Adrenal gland (tissue), 12 donors: Measurements from ENCODE around the gene MROH2A. TPM values are rescaled to one million over a fixed set of nuclear protein-coding genes. Genes with fewer than 3 reads are reported as not detected.

Experiments used
- DNase-seq, 7 donors: peaks; one replicate each; pipeline ENCODE4 v3.0.0-alpha.2; 2019 to 2020
- H3K27ac ChIP-seq, 5 donors: fragments of 200-600 bp; sonication (generic) in 4 of 5; 1 replicate in 3 of 5; 2 replicates in 2 of 5; pipeline versions ENCODE4 v1.5.1 to v1.8.0; 2016 to 2020; ENCODE audit warnings: mild to moderate bottlenecking in 1 of 5
- H3K27me3 ChIP-seq: fragments of 200-600 bp; 2 replicates; pipeline ENCODE4 v1.8.0; 2021
- H3K36me3 ChIP-seq, 2 donors: fragments of 200-600 bp; replicated peaks in 1 of 2; 1 replicate in 1 of 2; 2 replicates in 1 of 2; pipeline versions ENCODE4 v1.5.1 to v1.8.0; 2018 to 2022
- H3K4me1 ChIP-seq, 2 donors: fragments of 200-600 bp; replicated peaks in 1 of 2; 1 replicate in 1 of 2; 2 replicates in 1 of 2; pipeline versions ENCODE4 v1.5.1 to v1.8.0; 2018 to 2021
- H3K4me3 ChIP-seq, 4 donors: fragments of 200-600 bp; sonication (generic) in 3 of 4; one replicate each; pipeline ENCODE4 v1.5.1; 2016 to 2018
- H3K9me3 ChIP-seq, 3 donors: fragments of 200-600 bp; sonication (generic) in 1 of 3; replicated peaks in 1 of 3; 1 replicate in 2 of 3; 2 replicates in 1 of 3; pipeline versions ENCODE4 v1.5.1 to v1.8.0; 2016 to 2021
- POLR2A ChIP-seq, 2 donors: fragments of 450-650 bp; IDR thresholded peaks; one replicate each; pipeline ENCODE4 v1.6.1; 2017; ENCODE audit warnings: antibody characterized with exemption in 2 of 2, mild to moderate bottlenecking in 2 of 2, moderate library complexity in 1 of 2
- WGBS, 4 donors: extraction: QIAGEN DNeasy Blood & Tissue Kit in 2 of 4; methylation state at CpG; one replicate each; pipeline versions ENCODE4 v1.1.5 to v1.1.7; 2013 to 2017; 5-methylcytosine and 5-hydroxymethylcytosine counted together
- intact Hi-C, 2 donors: fragments of 100-400 bp; cut with DNase I; formaldehyde crosslinking; loops; one replicate each; pipeline versions ENCODE4 v1.14.1 to v1.15.0; 2022 to 2023
- polyA plus RNA-seq, 3 donors: library from polyadenylated mRNA; stranded (reverse); fragments of 200-250 nt in 2 of 3; fragments of 350-450 nt in 1 of 3; fragmentation: Illumina TruSeq in 1 of 3; extraction: RNeasy Lipid Tissue Mini Kit (QIAGEN cat#74804) in 1 of 3; gene quantifications; one replicate each; pipeline ENCODE4 v1.2.3, GENCODE V29; 2013 to 2014
- total RNA-seq, 9 donors: library from RNA; depleted of rRNA in 4 of 9; stranded (reverse); fragments of >200 nt in 4 of 9; fragments of 120-200 nt in 1 of 9; fragmentation: NEBNext Ultra II Directional in 1 of 9; extraction: Animal tissue kit (Norgen Biotek cat#: 25700) in 1 of 9; gene quantifications; one replicate each; pipeline versions ENCODE4 v1.1.0 to v1.2.4, GENCODE V29; 2013 to 2023
- TF ChIP-seq, protein P1 (sequence below), 6 experiments: fragments of 450-650 bp in 4 of 6; fragments of 200-600 bp in 2 of 6; sonication (generic) in 1 of 6; IDR thresholded peaks; 1 replicate in 5 of 6; 2 replicates in 1 of 6; pipeline versions ENCODE4 v1.5.1 to v1.8.0; 2016 to 2021; ENCODE audit warnings: antibody characterized with exemption in 6 of 6, mild to moderate bottlenecking in 2 of 6, moderate library complexity in 1 of 6
- donor health status: healthy with polysubstance abuse.
- donor health status: Bipolar disorder and iron deficiency.
- donor health status: DM: yes; HTN: yes; CAD: no.
- donor health status: DM: no; HTN: no; CAD: no.
- donor health status: DM: no; HTN: no; CAD: no.
- donor health status: DM: yes; HTN: yes; CAD: no.

The MROH2A gene
- total and polyA plus RNA-seq, 12 donors: 0.13 TPM; not detected in 11

DNA sequence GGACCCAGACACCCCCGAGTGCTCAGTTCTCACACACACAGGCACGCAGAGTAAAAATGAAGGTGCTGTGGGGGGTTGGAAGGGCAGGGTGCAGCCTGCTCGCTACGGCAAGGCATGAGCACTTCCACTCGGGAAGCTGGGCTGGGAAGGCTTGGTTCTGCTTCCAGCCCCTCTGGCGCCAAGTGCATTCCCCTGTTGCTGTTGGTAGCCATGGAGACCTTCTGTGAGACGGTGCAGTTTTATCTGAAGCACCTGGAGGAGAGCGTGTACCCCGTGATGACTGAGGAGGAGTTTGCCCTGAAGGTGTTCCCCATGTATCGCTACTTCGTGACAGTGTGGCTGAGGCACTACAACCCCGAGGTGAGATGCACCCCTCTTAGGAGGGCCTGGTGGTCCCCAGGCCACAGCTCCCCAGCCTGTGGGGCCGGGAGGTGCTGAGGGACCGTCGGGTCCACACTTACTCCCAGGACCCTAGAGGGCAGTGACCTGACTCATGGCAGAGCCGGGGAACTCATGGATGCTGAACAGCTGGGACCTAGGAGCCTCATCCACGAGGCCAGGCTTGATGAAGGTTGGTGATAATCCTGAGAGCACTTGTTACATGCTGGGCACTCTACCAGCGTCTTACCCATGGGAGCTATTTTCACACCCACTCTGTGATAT lies 15.5 kb downstream of the MROH2A start:
- Histone ChIP-seq H3K27me3 (no peaks in the 10 kb centered on the region), H3K4me3 (no peak overlapping the region), H3K36me3 (no peaks in the 10 kb centered on the region), H3K9me3 (no peaks in the 10 kb centered on the region), H3K4me1 (no peaks in the 10 kb centered on the region), H3K27ac (no peak overlapping the region)
- 82 to 86% (median 84%) methylated on average over 12 to 18 of the region's 18 CpGs for WGBS, 4 donors
- peak in 2 of 7 donors; percentile 1 to 14 for DNase-seq
- TF ChIP-seq, protein P1, sequence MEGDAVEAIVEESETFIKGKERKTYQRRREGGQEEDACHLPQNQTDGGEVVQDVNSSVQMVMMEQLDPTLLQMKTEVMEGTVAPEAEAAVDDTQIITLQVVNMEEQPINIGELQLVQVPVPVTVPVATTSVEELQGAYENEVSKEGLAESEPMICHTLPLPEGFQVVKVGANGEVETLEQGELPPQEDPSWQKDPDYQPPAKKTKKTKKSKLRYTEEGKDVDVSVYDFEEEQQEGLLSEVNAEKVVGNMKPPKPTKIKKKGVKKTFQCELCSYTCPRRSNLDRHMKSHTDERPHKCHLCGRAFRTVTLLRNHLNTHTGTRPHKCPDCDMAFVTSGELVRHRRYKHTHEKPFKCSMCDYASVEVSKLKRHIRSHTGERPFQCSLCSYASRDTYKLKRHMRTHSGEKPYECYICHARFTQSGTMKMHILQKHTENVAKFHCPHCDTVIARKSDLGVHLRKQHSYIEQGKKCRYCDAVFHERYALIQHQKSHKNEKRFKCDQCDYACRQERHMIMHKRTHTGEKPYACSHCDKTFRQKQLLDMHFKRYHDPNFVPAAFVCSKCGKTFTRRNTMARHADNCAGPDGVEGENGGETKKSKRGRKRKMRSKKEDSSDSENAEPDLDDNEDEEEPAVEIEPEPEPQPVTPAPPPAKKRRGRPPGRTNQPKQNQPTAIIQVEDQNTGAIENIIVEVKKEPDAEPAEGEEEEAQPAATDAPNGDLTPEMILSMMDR (IDR thresholded peaks at IDR 0.05): no peak
- TF ChIP-seq POLR2A (IDR thresholded peaks at IDR 0.05): no peak
- intact Hi-C loops: no loop called here

DNA sequence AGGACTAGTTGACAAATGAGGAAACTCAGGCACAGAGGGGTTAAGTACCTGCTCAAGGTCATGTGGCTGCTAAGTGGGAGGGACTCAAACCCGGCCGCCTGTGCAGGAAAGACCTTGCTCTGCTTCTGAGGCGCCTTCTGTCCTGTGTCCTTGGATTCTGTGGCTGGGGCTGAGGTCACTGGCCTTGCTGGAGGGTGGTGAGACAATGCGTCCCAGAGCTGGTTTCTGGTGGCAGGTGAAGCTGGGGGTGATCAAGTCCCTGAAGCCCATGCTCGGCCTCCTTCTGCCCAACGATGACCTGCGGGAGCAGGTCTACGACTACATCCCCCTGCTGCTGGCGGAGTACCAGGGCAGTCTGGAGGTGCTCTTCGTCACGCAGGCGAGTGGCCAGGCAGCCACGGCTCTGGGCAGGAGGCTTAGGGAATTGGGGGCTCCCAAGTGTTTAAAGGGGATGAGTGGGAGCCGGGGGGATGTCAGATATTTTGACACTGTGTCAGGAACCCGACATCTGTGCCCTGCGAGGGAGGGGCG lies 16.1 kb downstream of the MROH2A start:
- Histone ChIP-seq H3K27me3 (no peaks in the 10 kb centered on the region), H3K9me3 (no peaks in the 10 kb centered on the region), H3K4me3 (no peak overlapping the region), H3K27ac (no peak overlapping the region), H3K36me3 (no peaks in the 10 kb centered on the region), H3K4me1 (no peaks in the 10 kb centered on the region)
- intact Hi-C loops: no loop called here
- 40 to 79% (median 72%) methylated on average over 5 to 17 of the region's 17 CpGs for WGBS, 4 donors
- peak in 2 of 7 donors; percentile 4 to 29 for DNase-seq
- TF ChIP-seq POLR2A (IDR thresholded peaks at IDR 0.05): no peak
- TF ChIP-seq, protein P1 (IDR thresholded peaks at IDR 0.05): no peak

DNA sequence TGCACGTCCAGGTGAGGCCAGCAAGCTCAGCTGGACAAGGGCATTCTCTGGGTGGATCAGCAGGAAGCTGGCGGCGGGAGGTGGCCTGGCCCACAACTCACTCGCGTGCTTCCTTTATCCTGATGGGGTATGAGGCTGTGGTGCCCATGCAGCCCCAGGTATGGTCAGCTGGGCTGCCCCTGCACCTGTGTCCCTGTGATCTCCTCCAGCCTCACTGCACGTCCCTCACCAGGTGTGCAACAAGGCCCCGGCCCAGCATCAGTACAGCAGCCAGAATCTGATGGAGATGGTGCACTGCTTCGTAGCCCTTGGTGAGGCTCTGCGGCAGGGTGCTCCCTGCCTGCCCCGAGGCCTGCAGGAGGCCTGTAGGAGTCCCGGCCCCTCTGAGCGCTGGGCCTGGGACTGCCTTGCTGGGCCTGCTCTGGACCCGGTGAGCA lies 17.6 kb downstream of the MROH2A start:
- H3K9me3 ChIP-seq: no peaks in the 10 kb centered on the region
- no peak overlapping the region for H3K4me3 ChIP-seq
- no peaks in the 10 kb centered on the region for H3K27me3 ChIP-seq
- H3K27ac ChIP-seq: no peak overlapping the region
- H3K36me3 ChIP-seq: no peaks in the 10 kb centered on the region
- 91 to 96% (median 95%) methylated on average over 8 to 13 of the region's 13 CpGs; no CpG with 5 or more reads in 1 of the 4 donors for WGBS, 4 donors
- intact Hi-C loops: no loop called here
- TF ChIP-seq, protein P1 (IDR thresholded peaks at IDR 0.05): no peak
- no peak for TF ChIP-seq POLR2A (IDR thresholded peaks at IDR 0.05)
- DNase-seq: peak in 1 of 7 donors; percentile 23
- H3K4me1 ChIP-seq: no peaks in the 10 kb centered on the region

DNA sequence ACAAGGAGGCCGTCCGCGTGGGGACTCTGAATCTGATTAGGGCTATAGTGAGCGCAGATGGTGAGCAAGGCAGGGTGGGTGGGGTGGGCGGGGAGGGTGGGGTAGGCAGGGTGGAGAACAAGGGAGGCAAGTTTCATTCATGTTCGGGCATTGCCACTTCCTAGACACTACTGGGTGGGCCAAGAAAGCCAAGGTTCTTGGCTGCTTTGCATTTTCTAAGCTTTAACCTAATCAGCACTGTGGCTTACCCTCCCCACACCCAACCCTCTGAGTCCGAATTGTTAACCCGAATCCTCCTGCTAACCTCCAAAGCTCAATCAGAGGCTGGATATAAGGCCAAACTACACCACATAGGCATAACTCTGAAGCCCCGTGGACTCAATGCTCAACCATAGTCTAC lies 18.1 kb downstream of the MROH2A start:
- DNase-seq: peak in 1 of 7 donors; percentile 2
- Histone ChIP-seq H3K27ac (no peak overlapping the region), H3K36me3 (no peaks in the 10 kb centered on the region), H3K27me3 (no peaks in the 10 kb centered on the region), H3K9me3 (no peaks in the 10 kb centered on the region), H3K4me1 (no peaks in the 10 kb centered on the region), H3K4me3 (no peak overlapping the region)
- intact Hi-C loops: no loop called here
- TF ChIP-seq, protein P1 (IDR thresholded peaks at IDR 0.05): no peak
- 86 to 91% (median 90%) methylated on average over 8 to 9 of the region's 9 CpGs for WGBS, 4 donors
